Measurements from ENCODE around the gene LRRC74A. TPM values are rescaled to one million over a fixed set of nuclear protein-coding genes. Genes with fewer than 3 reads are reported as not detected.

The LRRC74A gene
- total and polyA plus RNA-seq, 10 of the 15 experiments (the other 5 are each of a cell fraction or from before 2014, with no cell fraction given), result not detected

- TF ChIP-seq, protein P1, sequence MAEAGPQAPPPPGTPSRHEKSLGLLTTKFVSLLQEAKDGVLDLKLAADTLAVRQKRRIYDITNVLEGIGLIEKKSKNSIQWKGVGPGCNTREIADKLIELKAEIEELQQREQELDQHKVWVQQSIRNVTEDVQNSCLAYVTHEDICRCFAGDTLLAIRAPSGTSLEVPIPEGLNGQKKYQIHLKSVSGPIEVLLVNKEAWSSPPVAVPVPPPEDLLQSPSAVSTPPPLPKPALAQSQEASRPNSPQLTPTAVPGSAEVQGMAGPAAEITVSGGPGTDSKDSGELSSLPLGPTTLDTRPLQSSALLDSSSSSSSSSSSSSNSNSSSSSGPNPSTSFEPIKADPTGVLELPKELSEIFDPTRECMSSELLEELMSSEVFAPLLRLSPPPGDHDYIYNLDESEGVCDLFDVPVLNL (IDR thresholded peaks at IDR 0.05; ENCODE audit: low read depth, low read length), result no peak
- TF ChIP-seq POLR2AphosphoS5 (IDR thresholded peaks at IDR 0.05; ENCODE audit: low read length), result no peak
- no peak for TF ChIP-seq SREBF2 (IDR thresholded peaks at IDR 0.05; ENCODE audit: low read length)
- TF ChIP-seq YY1 (IDR thresholded peaks at IDR 0.05; ENCODE audit: low read depth, low read length), result no peak
- no peak for TF ChIP-seq SKIL (IDR thresholded peaks at IDR 0.05; ENCODE audit: low read depth, poor library complexity, severe bottlenecking)
- TF ChIP-seq RAD21 (IDR thresholded peaks at IDR 0.05; ENCODE audit: insufficient read depth, low read depth, low read length), result peak; percentile 58
- no peak for TF ChIP-seq DPF2 (IDR thresholded peaks at IDR 0.05)
- TF ChIP-seq, protein P2, sequence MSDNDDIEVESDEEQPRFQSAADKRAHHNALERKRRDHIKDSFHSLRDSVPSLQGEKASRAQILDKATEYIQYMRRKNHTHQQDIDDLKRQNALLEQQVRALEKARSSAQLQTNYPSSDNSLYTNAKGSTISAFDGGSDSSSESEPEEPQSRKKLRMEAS (IDR thresholded peaks at IDR 0.05; ENCODE audit: low read depth, low read length), result no peak
- peak; percentile 54; the same call in 1 of the 2 replicates for TF ChIP-seq SMC3 (IDR thresholded peaks at IDR 0.05; ENCODE audit: borderline replicate concordance, low read length)
- TF ChIP-seq KAT2A (conservative IDR thresholded peaks at IDR 0.05; ENCODE audit: control insufficient read depth, low read depth, low read length), result no peak
- TF ChIP-seq IRF5 (IDR thresholded peaks at IDR 0.05; ENCODE audit: borderline replicate concordance), result no peak
- no peak for TF ChIP-seq TCF3 (IDR thresholded peaks at IDR 0.05; ENCODE audit: borderline replicate concordance, insufficient read depth, low read depth, low read length)
- TF ChIP-seq, protein P3, sequence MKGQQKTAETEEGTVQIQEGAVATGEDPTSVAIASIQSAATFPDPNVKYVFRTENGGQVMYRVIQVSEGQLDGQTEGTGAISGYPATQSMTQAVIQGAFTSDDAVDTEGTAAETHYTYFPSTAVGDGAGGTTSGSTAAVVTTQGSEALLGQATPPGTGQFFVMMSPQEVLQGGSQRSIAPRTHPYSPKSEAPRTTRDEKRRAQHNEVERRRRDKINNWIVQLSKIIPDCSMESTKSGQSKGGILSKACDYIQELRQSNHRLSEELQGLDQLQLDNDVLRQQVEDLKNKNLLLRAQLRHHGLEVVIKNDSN (IDR thresholded peaks at IDR 0.05; ENCODE audit: borderline replicate concordance, extremely low read length, insufficient read depth, low read depth, low read length), result no peak
- no peak for TF ChIP-seq ZNF217 (IDR thresholded peaks at IDR 0.05)
- no peak for TF ChIP-seq ZNF24 (IDR thresholded peaks at IDR 0.05)
- TF ChIP-seq RELA (IDR thresholded peaks at IDR 0.05; ENCODE audit: borderline replicate concordance, partially characterized antibody), result no peak
- 0 out of 2 replicates have a peak, but pooled peaks have one; percentile 44 for TF ChIP-seq SMARCA5 (IDR thresholded peaks at IDR 0.05)
- no peak for TF ChIP-seq PAX5 (IDR thresholded peaks at IDR 0.05; ENCODE audit: borderline replicate concordance, low read depth, low read length)
- TF ChIP-seq, protein P4, sequence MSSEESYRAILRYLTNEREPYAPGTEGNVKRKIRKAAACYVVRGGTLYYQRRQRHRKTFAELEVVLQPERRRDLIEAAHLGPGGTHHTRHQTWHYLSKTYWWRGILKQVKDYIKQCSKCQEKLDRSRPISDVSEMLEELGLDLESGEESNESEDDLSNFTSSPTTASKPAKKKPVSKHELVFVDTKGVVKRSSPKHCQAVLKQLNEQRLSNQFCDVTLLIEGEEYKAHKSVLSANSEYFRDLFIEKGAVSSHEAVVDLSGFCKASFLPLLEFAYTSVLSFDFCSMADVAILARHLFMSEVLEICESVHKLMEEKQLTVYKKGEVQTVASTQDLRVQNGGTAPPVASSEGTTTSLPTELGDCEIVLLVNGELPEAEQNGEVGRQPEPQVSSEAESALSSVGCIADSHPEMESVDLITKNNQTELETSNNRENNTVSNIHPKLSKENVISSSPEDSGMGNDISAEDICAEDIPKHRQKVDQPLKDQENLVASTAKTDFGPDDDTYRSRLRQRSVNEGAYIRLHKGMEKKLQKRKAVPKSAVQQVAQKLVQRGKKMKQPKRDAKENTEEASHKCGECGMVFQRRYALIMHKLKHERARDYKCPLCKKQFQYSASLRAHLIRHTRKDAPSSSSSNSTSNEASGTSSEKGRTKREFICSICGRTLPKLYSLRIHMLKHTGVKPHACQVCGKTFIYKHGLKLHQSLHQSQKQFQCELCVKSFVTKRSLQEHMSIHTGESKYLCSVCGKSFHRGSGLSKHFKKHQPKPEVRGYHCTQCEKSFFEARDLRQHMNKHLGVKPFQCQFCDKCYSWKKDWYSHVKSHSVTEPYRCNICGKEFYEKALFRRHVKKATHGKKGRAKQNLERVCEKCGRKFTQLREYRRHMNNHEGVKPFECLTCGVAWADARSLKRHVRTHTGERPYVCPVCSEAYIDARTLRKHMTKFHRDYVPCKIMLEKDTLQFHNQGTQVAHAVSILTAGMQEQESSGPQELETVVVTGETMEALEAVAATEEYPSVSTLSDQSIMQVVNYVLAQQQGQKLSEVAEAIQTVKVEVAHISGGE (CRISPR knock-in tag; IDR thresholded peaks at IDR 0.05), result no peak
Observed at GRCh38 chr14:76810953-76811400, 15.2 kb upstream of the LRRC74A start (continued).
